Right kidney (tissue), 1 donor: Measurements from ENCODE around the gene PAPOLG.
"Not testable (repeated sequence)": the region's sequence is repeated elsewhere in the genome, so short reads cannot be mapped to it uniquely, and the experiment has no call there.

Source experiments
- DNase-seq: peaks from one replicate; pipeline ENCODE4 v3.0.0-alpha.2; 2016

Gene PAPOLG

GRCh38 chr2:60822987-60823386, 66.9 kb downstream of the PAPOLG start:
- no peak for DNase-seq

- DNase-seq, result no peak
Measured at GRCh38 chr2:60823694-60824305, 67.7 kb downstream of the PAPOLG start.

- DNase-seq, result no peak
Measured at GRCh38 chr2:60825666-60826065, 69.6 kb downstream of the PAPOLG start.

- no peak for DNase-seq
Measured at GRCh38 chr2:60826111-60826510, 70.0 kb downstream of the PAPOLG start.

- DNase-seq, result not testable (repeated sequence)
Measured at GRCh38 chr2:60826860-60827259, 70.8 kb downstream of the PAPOLG start.

- DNase-seq, result no peak
Measured at GRCh38 chr2:60827369-60827768, 71.3 kb downstream of the PAPOLG start.

- DNase-seq, result no peak
Measured at GRCh38 chr2:60830991-60831390, 74.9 kb downstream of the PAPOLG start.

- DNase-seq, result no peak
Measured at GRCh38 chr2:60831921-60832320, 75.9 kb downstream of the PAPOLG start.

GRCh38 chr2:60832621-60833020, 76.6 kb downstream of the PAPOLG start:
- DNase-seq, result no peak

GRCh38 chr2:60834270-60834717, 78.2 kb downstream of the PAPOLG start:
- DNase-seq, result no peak

- no peak for DNase-seq
Measured at GRCh38 chr2:60836491-60836890, 80.4 kb downstream of the PAPOLG start.

GRCh38 chr2:60837123-60837522, 81.1 kb downstream of the PAPOLG start:
- no peak for DNase-seq

GRCh38 chr2:60838481-60838880, 82.4 kb downstream of the PAPOLG start:
- DNase-seq, result no peak

GRCh38 chr2:60839126-60839813, 83.2 kb downstream of the PAPOLG start:
- DNase-seq, result no peak

GRCh38 chr2:60840880-60841279, 84.8 kb downstream of the PAPOLG start:
- DNase-seq, result no peak

GRCh38 chr2:60843006-60843405, 86.9 kb downstream of the PAPOLG start:
- no peak for DNase-seq

GRCh38 chr2:60844105-60844504, 88.0 kb downstream of the PAPOLG start:
- DNase-seq, result no peak

GRCh38 chr2:60847854-60848253, 91.8 kb downstream of the PAPOLG start:
- DNase-seq, result no peak
